ENCODE measurements around the gene HSPA12B.

The HSPA12B gene

GRCh38 chr20:3751675-3752385 is 19.3 kb downstream of the HSPA12B start:
- Histone ChIP-seq H4K20me1 (ENCODE audit: control insufficient read depth, insufficient read depth, low read depth, low read length) (no peaks in the 10 kb centered on the region), H3K36me3 (ENCODE audit: control insufficient read depth, low read length) (peaks cover 5% of the 10 kb centered on the region; the same call in 1 of the 2 replicates)

GRCh38 chr20:3752386-3752759 is 19.9 kb downstream of the HSPA12B start:
- no peaks in the 10 kb centered on the region for H3K27me3 ChIP-seq (ENCODE audit: control insufficient read depth, low read length)
- no peak overlapping the region for H3K27ac ChIP-seq (ENCODE audit: low read depth, low read length)
- no peaks in the 10 kb centered on the region for H3K4me1 ChIP-seq (ENCODE audit: control insufficient read depth, low read length)
- H3K4me2 ChIP-seq (ENCODE audit: low read length), result no peak overlapping the region
- no peaks in the 10 kb centered on the region for H3K9me2 ChIP-seq (replicated peaks; ENCODE audit: control insufficient read depth, low read length)
- H3K9me3 ChIP-seq (ENCODE audit: control insufficient read depth, insufficient read depth, low read length), result no peaks in the 10 kb centered on the region
- no peaks in the 10 kb centered on the region for H4K20me1 ChIP-seq (ENCODE audit: control insufficient read depth, insufficient read depth, low read depth, low read length)
- TF ChIP-seq EZH2phosphoT487 (IDR thresholded peaks at IDR 0.05; ENCODE audit: borderline replicate concordance, low read length) (no peak), CTCF (IDR thresholded peaks at IDR 0.05; ENCODE audit: low read depth, low read length, poor library complexity, severe bottlenecking) (no peak)
- H3K4me3 ChIP-seq (ENCODE audit: low read length), result no peak overlapping the region
- no peaks in the 10 kb centered on the region for H3F3A ChIP-seq (ENCODE audit: control insufficient read depth, insufficient read depth)
- peaks cover 5% of the 10 kb centered on the region; the same call in 1 of the 2 replicates for H3K36me3 ChIP-seq (ENCODE audit: control insufficient read depth, low read length)
- no peaks in the 10 kb centered on the region for H3K79me2 ChIP-seq (ENCODE audit: control insufficient read depth, low read length)

More at GRCh38 chr20:3751675-3752385, 19.3 kb downstream of the HSPA12B start:
- no peaks in the 10 kb centered on the region for H3K27me3 ChIP-seq (ENCODE audit: control insufficient read depth, low read length)
- no peaks in the 10 kb centered on the region for H3K9me3 ChIP-seq (ENCODE audit: control insufficient read depth, insufficient read depth, low read length)
- H3K27ac ChIP-seq (ENCODE audit: low read depth, low read length), result no peak overlapping the region
- H3K4me3 ChIP-seq (ENCODE audit: low read length), result no peak overlapping the region
- no peak for TF ChIP-seq EZH2phosphoT487 (IDR thresholded peaks at IDR 0.05; ENCODE audit: borderline replicate concordance, low read length)
- no peak for TF ChIP-seq CTCF (IDR thresholded peaks at IDR 0.05; ENCODE audit: low read depth, low read length, poor library complexity, severe bottlenecking)
- no peaks in the 10 kb centered on the region for H3F3A ChIP-seq (ENCODE audit: control insufficient read depth, insufficient read depth)
- no peaks in the 10 kb centered on the region for H3K4me1 ChIP-seq (ENCODE audit: control insufficient read depth, low read length)
- H3K4me2 ChIP-seq (ENCODE audit: low read length), result no peak overlapping the region
- no peaks in the 10 kb centered on the region for H3K79me2 ChIP-seq (ENCODE audit: control insufficient read depth, low read length)
- no peaks in the 10 kb centered on the region for H3K9me2 ChIP-seq (replicated peaks; ENCODE audit: control insufficient read depth, low read length)

GRCh38 chr20:3753098-3753497 is 20.6 kb downstream of the HSPA12B start:
- no peak for TF ChIP-seq EZH2phosphoT487 (IDR thresholded peaks at IDR 0.05; ENCODE audit: borderline replicate concordance, low read length)
- peak; percentile 89 for TF ChIP-seq CTCF (IDR thresholded peaks at IDR 0.05; ENCODE audit: low read depth, low read length, poor library complexity, severe bottlenecking)
- no peaks in the 10 kb centered on the region for H3K27me3 ChIP-seq (ENCODE audit: control insufficient read depth, low read length)
- H3K4me3 ChIP-seq (ENCODE audit: low read length), result no peak overlapping the region
- H3F3A ChIP-seq (ENCODE audit: control insufficient read depth, insufficient read depth), result no peaks in the 10 kb centered on the region
- H3K27ac ChIP-seq (ENCODE audit: low read depth, low read length), result no peak overlapping the region
- peaks cover 10% of the 10 kb centered on the region for H3K36me3 ChIP-seq (ENCODE audit: control insufficient read depth, low read length)
- H3K4me1 ChIP-seq (ENCODE audit: control insufficient read depth, low read length), result no peaks in the 10 kb centered on the region
- H3K79me2 ChIP-seq (ENCODE audit: control insufficient read depth, low read length), result no peaks in the 10 kb centered on the region
- H3K4me2 ChIP-seq (ENCODE audit: low read length), result no peak overlapping the region
- H3K9me2 ChIP-seq (replicated peaks; ENCODE audit: control insufficient read depth, low read length), result no peaks in the 10 kb centered on the region
- H4K20me1 ChIP-seq (ENCODE audit: control insufficient read depth, insufficient read depth, low read depth, low read length), result no peaks in the 10 kb centered on the region
- H3K9me3 ChIP-seq (ENCODE audit: control insufficient read depth, insufficient read depth, low read length), result no peaks in the 10 kb centered on the region
